ENCODE measurements around the gene TMEM263.
"Not testable (repeated sequence)": the region's sequence is repeated elsewhere in the genome, so short reads cannot be mapped to it uniquely, and the experiment has no call there.

Gene TMEM263

DNA sequence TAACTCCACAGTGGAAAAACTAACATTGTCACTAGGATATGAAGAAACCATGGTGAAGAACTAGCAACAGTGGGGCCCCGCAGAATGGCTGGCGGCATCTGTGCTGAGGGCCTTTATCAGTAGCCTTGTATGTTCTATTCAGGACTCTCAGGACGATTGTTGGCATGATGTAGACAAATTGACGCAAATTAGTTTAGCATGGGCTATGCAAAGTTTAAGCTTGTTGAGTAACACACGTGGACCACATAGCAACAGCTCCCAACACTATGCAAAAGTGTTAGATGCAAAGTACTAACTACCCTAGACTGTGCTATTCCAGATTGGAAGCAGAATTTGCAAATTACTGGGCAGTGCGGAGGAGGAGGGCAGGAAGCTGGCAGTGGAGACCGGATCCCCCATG, 38.2 kb upstream of the TMEM263 start:
- Histone ChIP-seq H3K27me3 (replicated peaks; ENCODE audit: control insufficient read depth, insufficient read depth, low read length) (no peaks in the 10 kb centered on the region), H3K36me3 (ENCODE audit: control insufficient read depth, insufficient read depth, low read length) (no peaks in the 10 kb centered on the region), H3K4me3 (replicated peaks; ENCODE audit: low read depth, low read length) (no peak overlapping the region)
- no peak for TF ChIP-seq CTCF (IDR thresholded peaks at IDR 0.05; ENCODE audit: insufficient read depth, low read length, poor library complexity, severe bottlenecking)
- DNase-seq (ENCODE audit: extremely low read depth, insufficient read length): no peak

GRCh38 chr12:106918746-106919145, 37.0 kb upstream of the TMEM263 start:
- TF ChIP-seq CTCF (IDR thresholded peaks at IDR 0.05; ENCODE audit: insufficient read depth, low read length, poor library complexity, severe bottlenecking): peak; percentile 66
- DNase-seq (ENCODE audit: extremely low read depth, insufficient read length): no peak
- Histone ChIP-seq H3K27me3 (replicated peaks; ENCODE audit: control insufficient read depth, insufficient read depth, low read length) (no peaks in the 10 kb centered on the region), H3K36me3 (ENCODE audit: control insufficient read depth, insufficient read depth, low read length) (no peaks in the 10 kb centered on the region), H3K4me3 (replicated peaks; ENCODE audit: low read depth, low read length) (no peak overlapping the region)

DNA sequence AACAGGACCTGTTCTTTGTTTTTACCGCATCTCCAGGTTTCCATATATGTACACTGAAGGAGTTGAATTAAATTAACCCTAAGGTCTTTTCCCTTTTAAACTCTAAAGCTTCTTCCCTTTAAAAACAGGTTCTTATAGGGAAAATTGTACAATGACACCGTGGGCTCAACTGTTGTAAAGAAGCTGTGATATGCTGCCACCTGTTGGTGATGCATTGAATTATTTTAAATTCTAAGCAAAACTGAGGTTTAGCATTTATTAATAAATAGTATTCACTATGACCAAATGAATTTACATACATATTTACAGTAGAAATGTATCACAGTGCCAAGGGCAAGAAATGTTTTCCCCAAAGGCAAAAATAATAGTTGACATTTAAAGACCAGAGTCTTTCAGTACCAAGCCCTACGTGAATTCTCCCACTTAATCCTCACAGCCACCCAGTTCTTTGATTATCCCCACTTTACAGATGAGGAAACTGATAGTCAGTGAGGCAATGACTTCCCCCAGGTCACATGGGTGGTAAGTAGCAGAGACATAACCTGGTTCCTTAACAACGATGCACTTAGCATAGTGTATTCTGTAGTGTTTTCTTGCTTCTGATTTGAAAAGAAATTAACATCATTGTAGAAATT, 35.7 kb upstream of the TMEM263 start:
- Histone ChIP-seq H3K4me3 (replicated peaks; ENCODE audit: low read depth, low read length) (no peak overlapping the region), H3K27me3 (replicated peaks; ENCODE audit: control insufficient read depth, insufficient read depth, low read length) (no peaks in the 10 kb centered on the region), H3K36me3 (ENCODE audit: control insufficient read depth, insufficient read depth, low read length) (no peaks in the 10 kb centered on the region)
- TF ChIP-seq CTCF (IDR thresholded peaks at IDR 0.05; ENCODE audit: insufficient read depth, low read length, poor library complexity, severe bottlenecking): peak; percentile 56
- DNase-seq (ENCODE audit: extremely low read depth, insufficient read length): no peak

GRCh38 chr12:106921976-106922375, 33.7 kb upstream of the TMEM263 start:
- not testable (repeated sequence) for H3K36me3 ChIP-seq (ENCODE audit: control insufficient read depth, insufficient read depth, low read length); DNase-seq (ENCODE audit: extremely low read depth, insufficient read length); H3K27me3 ChIP-seq (replicated peaks; ENCODE audit: control insufficient read depth, insufficient read depth, low read length); H3K4me3 ChIP-seq (replicated peaks; ENCODE audit: low read depth, low read length)

GRCh38 chr12:106923594-106923993, 32.1 kb upstream of the TMEM263 start:
- not testable (repeated sequence) for H3K4me3 ChIP-seq (replicated peaks; ENCODE audit: low read depth, low read length); DNase-seq (ENCODE audit: extremely low read depth, insufficient read length); H3K36me3 ChIP-seq (ENCODE audit: control insufficient read depth, insufficient read depth, low read length); H3K27me3 ChIP-seq (replicated peaks; ENCODE audit: control insufficient read depth, insufficient read depth, low read length)

DNA sequence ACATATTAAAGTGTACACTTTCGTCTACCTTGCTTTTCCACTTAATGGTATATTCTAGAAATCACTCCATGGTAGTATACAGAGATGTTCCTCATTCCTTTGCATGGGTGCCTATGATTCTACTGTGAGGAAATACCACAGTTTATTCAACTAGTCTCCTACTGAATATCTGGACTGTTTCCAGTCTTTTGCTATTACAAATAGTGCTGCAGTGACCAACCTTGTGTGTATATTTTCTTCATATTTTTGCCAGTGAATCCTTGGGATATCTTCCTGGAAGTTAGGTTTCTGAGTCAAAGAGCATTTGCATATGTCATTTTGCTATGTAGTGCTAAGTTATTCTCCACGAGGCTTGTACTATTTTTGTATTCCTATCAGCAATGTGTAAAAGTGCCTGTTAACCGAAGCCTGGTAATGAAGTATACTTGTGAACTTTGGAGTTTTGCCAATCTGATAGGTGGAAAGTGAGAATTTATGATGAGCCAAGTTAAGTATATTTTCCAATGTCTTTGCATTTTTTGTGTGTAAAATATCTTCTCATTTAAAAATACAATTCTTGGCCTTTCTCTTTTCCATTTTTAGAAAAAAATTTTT, 31.3 kb upstream of the TMEM263 start:
- no peak for DNase-seq (ENCODE audit: extremely low read depth, insufficient read length)
- Histone ChIP-seq H3K27me3 (replicated peaks; ENCODE audit: control insufficient read depth, insufficient read depth, low read length) (no peaks in the 10 kb centered on the region), H3K36me3 (ENCODE audit: control insufficient read depth, insufficient read depth, low read length) (no peaks in the 10 kb centered on the region), H3K4me3 (replicated peaks; ENCODE audit: low read depth, low read length) (no peak overlapping the region)
- TF ChIP-seq CTCF (IDR thresholded peaks at IDR 0.05; ENCODE audit: insufficient read depth, low read length, poor library complexity, severe bottlenecking): no peak

DNA sequence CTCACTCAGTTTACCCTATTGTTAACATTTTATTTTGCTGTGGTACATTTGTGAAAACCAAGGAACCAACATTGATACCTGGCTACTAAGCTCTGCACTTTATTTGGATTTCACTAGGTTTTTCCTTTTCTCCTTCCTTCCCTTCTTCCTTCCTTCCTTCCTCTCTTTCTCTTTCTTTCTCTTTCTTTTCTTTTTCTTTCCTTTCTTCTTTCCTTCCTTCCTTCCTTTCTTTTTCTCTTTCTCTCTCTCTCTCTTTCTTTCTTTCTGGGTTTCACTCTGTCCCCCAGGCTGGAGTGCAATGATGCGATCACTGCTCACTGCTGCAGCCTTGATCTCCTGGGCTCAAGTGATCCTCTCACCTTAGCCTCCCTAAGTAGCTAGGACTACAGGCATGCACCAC, 29.1 kb upstream of the TMEM263 start:
- TF ChIP-seq CTCF (IDR thresholded peaks at IDR 0.05; ENCODE audit: insufficient read depth, low read length, poor library complexity, severe bottlenecking): no peak

More for the DNA sequence above, 29.1 kb upstream of the TMEM263 start:
- Histone ChIP-seq H3K4me3 (replicated peaks; ENCODE audit: low read depth, low read length) (no peak overlapping the region), H3K36me3 (ENCODE audit: control insufficient read depth, insufficient read depth, low read length) (no peaks in the 10 kb centered on the region), H3K27me3 (replicated peaks; ENCODE audit: control insufficient read depth, insufficient read depth, low read length) (no peaks in the 10 kb centered on the region)
- DNase-seq (ENCODE audit: extremely low read depth, insufficient read length): no peak

Data from GM06990 (cell line).